Right lobe of liver (tissue), 4 donors: ENCODE measurements around the gene CNOT3.

Source experiments
- CTCF ChIP-seq, 4 donors: fragments of 200-600 bp in 3 of 4; fragments of 450-650 bp in 1 of 4; IDR thresholded peaks; one replicate each; pipeline versions ENCODE4 v1.5.1 to v1.8.0; 2016 to 2022; ENCODE audit warnings: antibody characterized with exemption in 4 of 4, mild to moderate bottlenecking in 2 of 4
- POLR2A ChIP-seq: fragments of 450-650 bp; IDR thresholded peaks from one replicate; pipeline ENCODE4 v1.6.1; 2017; ENCODE audit warnings: antibody characterized with exemption, mild to moderate bottlenecking
- donor health status: DM: no; HTN: no; CAD: no.
- donor health status: DM: no; HTN: no; CAD: no.
- donor health status: DM: no; HTN: yes; CAD: no.

GRCh38 chr19:54201172-54201701 lies 63.7 kb downstream of the CNOT3 start:
- TF ChIP-seq POLR2A (no peak), CTCF (IDR thresholded peaks at IDR 0.05) (no peak)
